ENCODE data around the gene ATXN7L3B.

ATXN7L3B gene

DNA sequence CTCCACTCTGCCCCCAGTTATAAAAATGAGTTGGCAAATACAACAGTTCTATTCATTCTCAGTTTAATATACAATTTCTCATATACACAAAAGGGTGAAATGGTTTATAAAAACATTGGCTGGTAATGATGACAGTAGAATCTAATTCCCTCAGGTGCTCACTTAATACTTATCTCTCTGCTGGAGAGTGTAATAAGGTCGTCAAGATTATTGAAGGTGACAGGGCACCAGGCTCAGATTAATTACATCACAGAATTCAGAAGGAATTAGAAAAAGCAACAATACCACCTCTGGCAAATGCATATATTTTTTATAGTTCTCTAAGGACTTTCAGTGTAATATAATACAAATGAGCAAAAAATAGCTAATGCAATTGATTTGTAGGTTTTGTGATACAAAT is 42.3 kb downstream of the ATXN7L3B start:
- H3K27me3 ChIP-seq (ENCODE audit: insufficient read depth, poor library complexity, severe bottlenecking) = no peaks in the 10 kb centered on the region
- H3K27ac ChIP-seq (replicated peaks) = no peak overlapping the region
- no peak overlapping the region for H3K4me3 ChIP-seq (replicated peaks; ENCODE audit: insufficient read depth, low read length)
- TF ChIP-seq, protein P1, sequence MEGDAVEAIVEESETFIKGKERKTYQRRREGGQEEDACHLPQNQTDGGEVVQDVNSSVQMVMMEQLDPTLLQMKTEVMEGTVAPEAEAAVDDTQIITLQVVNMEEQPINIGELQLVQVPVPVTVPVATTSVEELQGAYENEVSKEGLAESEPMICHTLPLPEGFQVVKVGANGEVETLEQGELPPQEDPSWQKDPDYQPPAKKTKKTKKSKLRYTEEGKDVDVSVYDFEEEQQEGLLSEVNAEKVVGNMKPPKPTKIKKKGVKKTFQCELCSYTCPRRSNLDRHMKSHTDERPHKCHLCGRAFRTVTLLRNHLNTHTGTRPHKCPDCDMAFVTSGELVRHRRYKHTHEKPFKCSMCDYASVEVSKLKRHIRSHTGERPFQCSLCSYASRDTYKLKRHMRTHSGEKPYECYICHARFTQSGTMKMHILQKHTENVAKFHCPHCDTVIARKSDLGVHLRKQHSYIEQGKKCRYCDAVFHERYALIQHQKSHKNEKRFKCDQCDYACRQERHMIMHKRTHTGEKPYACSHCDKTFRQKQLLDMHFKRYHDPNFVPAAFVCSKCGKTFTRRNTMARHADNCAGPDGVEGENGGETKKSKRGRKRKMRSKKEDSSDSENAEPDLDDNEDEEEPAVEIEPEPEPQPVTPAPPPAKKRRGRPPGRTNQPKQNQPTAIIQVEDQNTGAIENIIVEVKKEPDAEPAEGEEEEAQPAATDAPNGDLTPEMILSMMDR (IDR thresholded peaks at IDR 0.05; ENCODE audit: insufficient read depth, low read length) = no peak
- TF ChIP-seq GABPA (IDR thresholded peaks at IDR 0.05; ENCODE audit: low read depth) (no peak), POLR2AphosphoS5 (IDR thresholded peaks at IDR 0.05; ENCODE audit: low read depth) (no peak), SPI1 (IDR thresholded peaks at IDR 0.05; ENCODE audit: borderline replicate concordance, low read depth) (no peak)
- TF ChIP-seq, protein P2, sequence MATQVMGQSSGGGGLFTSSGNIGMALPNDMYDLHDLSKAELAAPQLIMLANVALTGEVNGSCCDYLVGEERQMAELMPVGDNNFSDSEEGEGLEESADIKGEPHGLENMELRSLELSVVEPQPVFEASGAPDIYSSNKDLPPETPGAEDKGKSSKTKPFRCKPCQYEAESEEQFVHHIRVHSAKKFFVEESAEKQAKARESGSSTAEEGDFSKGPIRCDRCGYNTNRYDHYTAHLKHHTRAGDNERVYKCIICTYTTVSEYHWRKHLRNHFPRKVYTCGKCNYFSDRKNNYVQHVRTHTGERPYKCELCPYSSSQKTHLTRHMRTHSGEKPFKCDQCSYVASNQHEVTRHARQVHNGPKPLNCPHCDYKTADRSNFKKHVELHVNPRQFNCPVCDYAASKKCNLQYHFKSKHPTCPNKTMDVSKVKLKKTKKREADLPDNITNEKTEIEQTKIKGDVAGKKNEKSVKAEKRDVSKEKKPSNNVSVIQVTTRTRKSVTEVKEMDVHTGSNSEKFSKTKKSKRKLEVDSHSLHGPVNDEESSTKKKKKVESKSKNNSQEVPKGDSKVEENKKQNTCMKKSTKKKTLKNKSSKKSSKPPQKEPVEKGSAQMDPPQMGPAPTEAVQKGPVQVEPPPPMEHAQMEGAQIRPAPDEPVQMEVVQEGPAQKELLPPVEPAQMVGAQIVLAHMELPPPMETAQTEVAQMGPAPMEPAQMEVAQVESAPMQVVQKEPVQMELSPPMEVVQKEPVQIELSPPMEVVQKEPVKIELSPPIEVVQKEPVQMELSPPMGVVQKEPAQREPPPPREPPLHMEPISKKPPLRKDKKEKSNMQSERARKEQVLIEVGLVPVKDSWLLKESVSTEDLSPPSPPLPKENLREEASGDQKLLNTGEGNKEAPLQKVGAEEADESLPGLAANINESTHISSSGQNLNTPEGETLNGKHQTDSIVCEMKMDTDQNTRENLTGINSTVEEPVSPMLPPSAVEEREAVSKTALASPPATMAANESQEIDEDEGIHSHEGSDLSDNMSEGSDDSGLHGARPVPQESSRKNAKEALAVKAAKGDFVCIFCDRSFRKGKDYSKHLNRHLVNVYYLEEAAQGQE (IDR thresholded peaks at IDR 0.05; ENCODE audit: insufficient replicate concordance, low read depth) = no peak
- DNase-seq (ENCODE audit: low read depth in 1 of 2, low spot score in 1 of 2) = no peak

DNA sequence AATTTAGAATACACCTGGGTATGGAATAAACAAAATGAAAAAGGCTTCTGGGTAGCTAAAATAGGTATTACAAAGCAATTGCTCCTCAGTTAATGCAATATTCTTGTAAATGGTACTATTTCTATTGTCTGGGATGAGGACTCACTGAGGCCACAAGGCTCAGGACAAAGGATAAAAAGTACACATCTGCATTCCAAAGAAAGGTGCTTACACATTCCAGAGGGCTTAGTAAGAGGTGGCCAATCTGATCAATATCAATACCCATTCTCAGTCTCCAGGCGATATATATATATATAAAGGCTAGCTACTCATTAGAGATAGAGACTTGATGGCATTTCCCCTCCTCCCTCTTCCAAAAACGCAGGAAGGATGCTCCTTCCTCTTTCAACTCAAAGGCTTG is 43.8 kb downstream of the ATXN7L3B start:
- no peak for DNase-seq (ENCODE audit: low read depth in 1 of 2, low spot score in 1 of 2)
- no peak for TF ChIP-seq SPI1 (IDR thresholded peaks at IDR 0.05; ENCODE audit: borderline replicate concordance, low read depth)
- no peak for TF ChIP-seq POLR2AphosphoS5 (IDR thresholded peaks at IDR 0.05; ENCODE audit: low read depth)
- TF ChIP-seq, protein P2 (IDR thresholded peaks at IDR 0.05; ENCODE audit: insufficient replicate concordance, low read depth) = no peak
- TF ChIP-seq GABPA (IDR thresholded peaks at IDR 0.05; ENCODE audit: low read depth) = no peak
- TF ChIP-seq, protein P1 (IDR thresholded peaks at IDR 0.05; ENCODE audit: insufficient read depth, low read length) = no peak
- Histone ChIP-seq H3K27me3 (ENCODE audit: insufficient read depth, poor library complexity, severe bottlenecking) (no peaks in the 10 kb centered on the region), H3K4me3 (replicated peaks; ENCODE audit: insufficient read depth, low read length) (no peak overlapping the region), H3K27ac (replicated peaks) (no peak overlapping the region)

DNA sequence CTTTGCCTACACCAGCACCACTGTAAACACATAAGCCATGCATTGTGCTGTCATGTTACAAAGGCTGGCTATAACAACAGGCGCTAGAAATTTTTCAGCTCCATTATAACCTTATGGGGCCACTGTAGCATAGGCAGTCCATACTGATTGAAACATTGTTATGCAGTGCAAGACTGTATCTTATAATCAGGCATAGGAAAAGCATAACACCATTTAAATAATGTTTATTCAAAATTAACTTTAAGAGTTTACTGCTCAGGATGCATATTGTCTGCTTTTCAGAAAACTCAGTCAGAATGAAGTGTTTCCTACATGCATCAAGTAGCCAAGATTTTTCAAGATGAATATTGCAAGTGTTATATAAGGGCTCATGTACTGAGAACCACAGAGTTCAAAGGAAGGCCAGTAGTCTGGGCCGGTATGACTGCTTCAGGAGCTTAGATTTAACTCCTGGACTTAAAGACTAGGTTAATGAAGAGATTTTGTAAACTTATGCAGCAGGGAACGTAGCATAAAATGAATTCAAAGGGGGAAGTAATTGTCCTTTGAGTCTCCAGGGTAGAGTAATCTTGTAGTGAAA is 46.9 kb downstream of the ATXN7L3B start:
- Histone ChIP-seq H3K27ac (replicated peaks) (no peak overlapping the region), H3K4me3 (replicated peaks; ENCODE audit: insufficient read depth, low read length) (no peak overlapping the region), H3K27me3 (ENCODE audit: insufficient read depth, poor library complexity, severe bottlenecking) (no peaks in the 10 kb centered on the region)
- DNase-seq (ENCODE audit: low read depth in 1 of 2, low spot score in 1 of 2) = no peak
- TF ChIP-seq POLR2AphosphoS5 (IDR thresholded peaks at IDR 0.05; ENCODE audit: low read depth) (no peak), SPI1 (IDR thresholded peaks at IDR 0.05; ENCODE audit: borderline replicate concordance, low read depth) (no peak), GABPA (IDR thresholded peaks at IDR 0.05; ENCODE audit: low read depth) (no peak)
- TF ChIP-seq, protein P1 (IDR thresholded peaks at IDR 0.05; ENCODE audit: insufficient read depth, low read length) = no peak
- TF ChIP-seq, protein P2 (IDR thresholded peaks at IDR 0.05; ENCODE audit: insufficient replicate concordance, low read depth) = no peak

Measured in HL-60 (cell line).